HG02938 (cell line): ENCODE data around the gene SEPTIN1.
"Not testable (repeated sequence)": the region's sequence is repeated elsewhere in the genome, so short reads cannot be mapped to it uniquely, and the experiment has no call there.

Experiments used
- ATAC-seq: cut with Tn5 transposase; IDR thresholded peaks from one replicate; pipeline ENCODE4 v1.9.1; 2021; ENCODE audit warnings: mild to moderate bottlenecking, moderate library complexity; ENCODE audit not compliant: unreplicated experiment

SEPTIN1 gene

GRCh38 chr16:30358577-30358936, 23.8 kb downstream of the SEPTIN1 start:
- no peak for ATAC-seq

GRCh38 chr16:30357715-30358576, 24.4 kb downstream of the SEPTIN1 start:
- no peak for ATAC-seq

GRCh38 chr16:30357085-30357714, 25.2 kb downstream of the SEPTIN1 start:
- no peak for ATAC-seq

GRCh38 chr16:30356401-30357084, 25.8 kb downstream of the SEPTIN1 start:
- no peak for ATAC-seq

GRCh38 chr16:30355954-30356308, 26.4 kb downstream of the SEPTIN1 start:
- ATAC-seq, result no peak

GRCh38 chr16:30355144-30355953, 27.0 kb downstream of the SEPTIN1 start, which contains the start of gene CD2BP2:
Gene CD2BP2 (minus strand): TSS chr16:30355308. CDS start chr16:30354681, 627 bp downstream.
- peak; percentile 49 for ATAC-seq

GRCh38 chr16:30354423-30355143, 27.8 kb downstream of the SEPTIN1 start:
- ATAC-seq, result peak; percentile 17

- no peak for ATAC-seq
Measured at GRCh38 chr16:30353438-30354129, 28.8 kb downstream of the SEPTIN1 start.

- ATAC-seq, result no peak
Measured at GRCh38 chr16:30352488-30353401, 29.6 kb downstream of the SEPTIN1 start.

GRCh38 chr16:30351586-30352419, 30.6 kb downstream of the SEPTIN1 start:
- no peak for ATAC-seq

GRCh38 chr16:30351001-30351441, 31.3 kb downstream of the SEPTIN1 start:
- ATAC-seq, result no peak

- ATAC-seq, result peak; percentile 43
Measured at GRCh38 chr16:30350134-30350871, 32.1 kb downstream of the SEPTIN1 start.

GRCh38 chr16:30349675-30350074, 32.7 kb downstream of the SEPTIN1 start:
- ATAC-seq, result no peak

- no peak for ATAC-seq
Measured at GRCh38 chr16:30348929-30349328, 33.4 kb downstream of the SEPTIN1 start.

- no peak for ATAC-seq
Measured at GRCh38 chr16:30348113-30348512, 34.2 kb downstream of the SEPTIN1 start.

GRCh38 chr16:30346286-30346685, 36.1 kb downstream of the SEPTIN1 start:
- ATAC-seq, result no peak

GRCh38 chr16:30343491-30343820, 38.9 kb downstream of the SEPTIN1 start:
- ATAC-seq, result not testable (repeated sequence)
